Measurements from ENCODE around the gene KCTD8. TPM values are rescaled to one million over a fixed set of nuclear protein-coding genes. Genes with fewer than 3 reads are reported as not detected.

The KCTD8 gene
- total RNA-seq, 1 experiment from 2014 or later = 1.1 TPM

GRCh38 chr4:44231006-44231405 lies 217.6 kb downstream of the KCTD8 start:
- no peak overlapping the region for H3K27ac ChIP-seq (ENCODE audit: insufficient read length, low read depth, low read length)
- peaks cover 2% of the 10 kb centered on the region; the same call in 1 of the 2 replicates for H3K4me1 ChIP-seq (ENCODE audit: insufficient read depth, low read length)
- H4K8ac ChIP-seq (replicated peaks; ENCODE audit: insufficient read length, low read depth, low read length) = no peak overlapping the region
- WGBS (ENCODE audit: extremely low coverage, insufficient read length, low lambda C conversion rate) = no CpG with 5 or more reads among the region's 2 CpGs
- no peak overlapping the region for H3K56ac ChIP-seq (ENCODE audit: insufficient read length, low read depth, low read length)
- H3K4me1 Mint-ChIP-seq = peaks cover 14 to 24% of the 10 kb centered on the region in 2 experiments
- H4K20me1 ChIP-seq (ENCODE audit: control insufficient read depth, insufficient read depth, insufficient read length) = no peaks in the 10 kb centered on the region
- no peak overlapping the region for H2AFZ ChIP-seq (ENCODE audit: low read length)
- H3K9ac ChIP-seq (ENCODE audit: extremely low read depth, insufficient read length, low read length) = no peak overlapping the region
- no peak overlapping the region for H2AK5ac ChIP-seq (ENCODE audit: insufficient read length, low read length)
- no peak overlapping the region for H2BK20ac ChIP-seq (ENCODE audit: low read depth, low read length, poor library complexity, severe bottlenecking)
- no peak for DNase-seq
- H3K4me3 Mint-ChIP-seq = no peak overlapping the region
- no peaks in the 10 kb centered on the region; the same call in 1 of the 2 replicates for H3K27me3 ChIP-seq (ENCODE audit: insufficient read depth, low read length)
- H3T11ph ChIP-seq (ENCODE audit: low read length) = no peak overlapping the region
- no peak overlapping the region for H2BK12ac ChIP-seq (ENCODE audit: insufficient read length, low read depth, low read length)
- TF ChIP-seq, protein P1, sequence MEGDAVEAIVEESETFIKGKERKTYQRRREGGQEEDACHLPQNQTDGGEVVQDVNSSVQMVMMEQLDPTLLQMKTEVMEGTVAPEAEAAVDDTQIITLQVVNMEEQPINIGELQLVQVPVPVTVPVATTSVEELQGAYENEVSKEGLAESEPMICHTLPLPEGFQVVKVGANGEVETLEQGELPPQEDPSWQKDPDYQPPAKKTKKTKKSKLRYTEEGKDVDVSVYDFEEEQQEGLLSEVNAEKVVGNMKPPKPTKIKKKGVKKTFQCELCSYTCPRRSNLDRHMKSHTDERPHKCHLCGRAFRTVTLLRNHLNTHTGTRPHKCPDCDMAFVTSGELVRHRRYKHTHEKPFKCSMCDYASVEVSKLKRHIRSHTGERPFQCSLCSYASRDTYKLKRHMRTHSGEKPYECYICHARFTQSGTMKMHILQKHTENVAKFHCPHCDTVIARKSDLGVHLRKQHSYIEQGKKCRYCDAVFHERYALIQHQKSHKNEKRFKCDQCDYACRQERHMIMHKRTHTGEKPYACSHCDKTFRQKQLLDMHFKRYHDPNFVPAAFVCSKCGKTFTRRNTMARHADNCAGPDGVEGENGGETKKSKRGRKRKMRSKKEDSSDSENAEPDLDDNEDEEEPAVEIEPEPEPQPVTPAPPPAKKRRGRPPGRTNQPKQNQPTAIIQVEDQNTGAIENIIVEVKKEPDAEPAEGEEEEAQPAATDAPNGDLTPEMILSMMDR (conservative IDR thresholded peaks at IDR 0.05) = no peak
- H3K23ac ChIP-seq (ENCODE audit: insufficient read length, low read depth, low read length) = no peak overlapping the region
- H3K23me2 ChIP-seq (ENCODE audit: insufficient read length, low read depth, low read length, poor library complexity, severe bottlenecking) = no peaks in the 10 kb centered on the region
- H3K18ac ChIP-seq (ENCODE audit: insufficient read length, low read depth, low read length) = no peak overlapping the region
- no peaks in the 10 kb centered on the region for H3K79me1 ChIP-seq (ENCODE audit: insufficient read depth, low read depth, low read length, poor library complexity, severe bottlenecking)
- no peak overlapping the region for H3K4me2 ChIP-seq (ENCODE audit: insufficient read depth, insufficient read length, low read length)
- H3K79me2 ChIP-seq (ENCODE audit: insufficient read depth, low read length) = no peaks in the 10 kb centered on the region
- H4K5ac ChIP-seq (ENCODE audit: insufficient read length, low read depth, low read length) = no peak overlapping the region
- H3K36me3 Mint-ChIP-seq (ENCODE audit: insufficient read depth in 1 of 3, low read depth in 3 of 3) = peaks cover 0 to 12% (median 10%) of the 10 kb centered on the region in 3 experiments; a peak in 4 of 7 replicates
- peaks cover 5 to 6% of the 10 kb centered on the region in 2 experiments; a peak in 4 of 5 replicates for H3K9me3 Mint-ChIP-seq
- H2BK15ac ChIP-seq (ENCODE audit: low read depth, low read length) = no peak overlapping the region
- H3K4ac ChIP-seq (ENCODE audit: low read depth, low read length) = no peak overlapping the region
- no peak overlapping the region for H4K91ac ChIP-seq (ENCODE audit: insufficient read length, low read depth, low read length)
- no peaks in the 10 kb centered on the region for H3K9me3 ChIP-seq (ENCODE audit: control insufficient read depth, low read depth, low read length)
- H2BK120ac ChIP-seq (ENCODE audit: low read depth, low read length, poor library complexity, severe bottlenecking) = no peak overlapping the region
- H3K27ac Mint-ChIP-seq = no peak overlapping the region
- H3K14ac ChIP-seq (ENCODE audit: insufficient read depth, low read length) = no peak overlapping the region
- H2BK5ac ChIP-seq (ENCODE audit: insufficient read length, low read length) = no peak overlapping the region
- peaks cover 18% of the 10 kb centered on the region for H3K27me3 Mint-ChIP-seq (ENCODE audit: low read depth)

All from H9 (cell line).